PC-9 (cell line): ENCODE results near the gene GPR179. TPM values are rescaled to one million over a fixed set of nuclear protein-coding genes. Genes with fewer than 3 reads are reported as not detected.

Source experiments
- BruUV-seq: library from RNA; stranded (reverse); fragments of 400-500 nt; replicated peaks from 2 replicates; lab custom pipeline; 2021; lab: Mats Ljungman, UMichigan
- CTCF ChIA-PET: fragments of 300-600 bp; sonication (Branson Sonifier 250); formaldehyde crosslinking; loops from one replicate; lab custom pipeline; 2022; ENCODE audit warnings: antibody characterized with exemption; lab: Charles Lee
- POLR2A ChIA-PET: fragments of 300-600 bp; sonication (Branson Sonifier 250); formaldehyde crosslinking; loops from one replicate; lab custom pipeline; 2022; ENCODE audit warnings: antibody characterized with exemption; ENCODE audit not compliant: unreplicated experiment; lab: Charles Lee
- DNase-seq, 2 experiments: peaks; one replicate each; pipeline versions ENCODE4 v3.0.0 to v3.0.0-alpha.2; 2015 to 2022; ENCODE audit warnings: mixed read lengths in 1 of 2
- H2AFZ ChIP-seq: fragments of 200-600 bp; sonication (generic); 2 replicates; pipeline ENCODE4 v1.8.1; 2017; ENCODE audit warnings: antibody characterized with exemption
- H3F3A ChIP-seq: fragments of 200-600 bp; sonication (generic); 2 replicates; pipeline ENCODE4 v1.8.1; 2017; ENCODE audit warnings: antibody characterized with exemption, mild to moderate bottlenecking, low read depth; ENCODE audit not compliant: insufficient read depth
- H3K27ac ChIP-seq: fragments of 200-600 bp; sonication (generic); 2 replicates; pipeline ENCODE4 v1.6.1; 2016; ENCODE audit warnings: mixed run types
- H3K27me3 ChIP-seq: fragments of 200-600 bp; sonication (generic); 2 replicates; pipeline ENCODE4 v1.6.1; 2016; ENCODE audit warnings: low read depth, mixed run types; ENCODE audit not compliant: insufficient read depth
- H3K36me3 ChIP-seq: fragments of 200-600 bp; sonication (generic); 2 replicates; pipeline ENCODE4 v1.6.1; 2016; ENCODE audit warnings: low read depth, mixed run types
- H3K4me1 ChIP-seq: fragments of 200-600 bp; sonication (generic); replicated peaks from 2 replicates; pipeline ENCODE4 v1.6.1; 2016; ENCODE audit warnings: mixed run types; ENCODE audit not compliant: insufficient read depth
- H3K4me2 ChIP-seq: fragments of 200-600 bp; sonication (generic); 2 replicates; pipeline ENCODE4 v1.6.1; 2017; ENCODE audit warnings: mixed run types
- H3K4me3 ChIP-seq: fragments of 200-600 bp; sonication (generic); 2 replicates; pipeline ENCODE4 v1.6.1; 2016; ENCODE audit warnings: mixed run types
- H3K79me2 ChIP-seq: fragments of 200-600 bp; sonication (generic); 2 replicates; pipeline ENCODE4 v1.6.1; 2017; ENCODE audit warnings: low read depth, mixed run types
- H3K9me2 ChIP-seq: fragments of 200-600 bp; sonication (generic); 2 replicates; pipeline ENCODE4 v1.8.1; 2017; ENCODE audit warnings: mild to moderate bottlenecking; ENCODE audit not compliant: insufficient read depth
- H3K9me3 ChIP-seq: fragments of 200-600 bp; sonication (generic); 2 replicates; pipeline ENCODE4 v1.8.1; 2016; ENCODE audit warnings: low read depth; ENCODE audit not compliant: insufficient read depth
- H4K20me1 ChIP-seq: fragments of 200-600 bp; sonication (generic); 2 replicates; pipeline ENCODE4 v1.8.1; 2017; ENCODE audit not compliant: insufficient read depth
- EZH2 ChIP-seq: fragments of 200-600 bp; sonication (generic); IDR thresholded peaks from 2 replicates; pipeline ENCODE4 v1.8.0; 2017; ENCODE audit warnings: antibody characterized with exemption, low read depth
- intact Hi-C: fragments of 100-400 bp; cut with micrococcal nuclease; formaldehyde crosslinking; loops from one replicate; pipeline ENCODE4 v1.10.0; 2022; ENCODE audit not compliant: unreplicated experiment
- total RNA-seq: library from RNA; stranded (reverse); gene quantifications from 2 replicates; pipeline ENCODE4 v1.2.3, GENCODE V29; 2021
- TF ChIP-seq, protein P1 (sequence below): fragments of 200-600 bp; sonication (generic); conservative IDR thresholded peaks from 2 replicates; pipeline ENCODE4 v1.6.1; 2017; ENCODE audit warnings: mixed run types, antibody characterized with exemption, mild to moderate bottlenecking, moderate library complexity

Gene GPR179
- total RNA-seq, 1 experiment from 2014 or later: 0.57 TPM

DNA sequence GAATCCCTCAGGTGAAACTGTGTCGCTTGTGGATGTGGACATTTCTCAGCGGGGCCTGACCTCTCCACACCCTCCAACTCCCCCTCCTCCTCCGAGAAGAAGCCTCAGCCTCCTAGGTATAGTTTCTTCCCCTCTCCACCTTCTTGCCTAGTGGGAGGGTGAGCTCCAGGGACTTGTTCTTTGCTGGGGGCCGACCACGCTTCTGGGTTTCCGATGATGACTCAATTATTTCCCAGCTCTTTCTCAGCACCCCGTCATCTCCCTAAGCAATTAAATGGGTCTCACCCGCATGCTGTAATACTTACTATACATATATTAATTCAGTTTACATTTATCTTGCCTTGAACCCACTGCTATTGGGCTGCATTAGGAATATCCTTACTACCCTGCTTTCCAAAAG lies 21.0 kb upstream of the GPR179 start:
- no TSS peak for BruUV-seq
- Histone ChIP-seq H3K27me3 (no peaks in the 10 kb centered on the region), H3K9me2 (no peaks in the 10 kb centered on the region), H3K4me2 (no peak overlapping the region), H3F3A (0 out of 2 replicates have a peak, but pooled peaks cover 6% of the 10 kb centered on the region), H3K4me3 (no peak overlapping the region), H4K20me1 (no peaks in the 10 kb centered on the region), H3K4me1 (peaks cover 19% of the 10 kb centered on the region), H3K36me3 (no peaks in the 10 kb centered on the region), H3K79me2 (no peaks in the 10 kb centered on the region), H2AFZ (no peak overlapping the region), H3K27ac (no peak overlapping the region), H3K9me3 (no peaks in the 10 kb centered on the region)
- ChIA-PET POLR2A (no interaction called here), CTCF (no interaction called here)
- no peak for DNase-seq
- TF ChIP-seq, protein P1, sequence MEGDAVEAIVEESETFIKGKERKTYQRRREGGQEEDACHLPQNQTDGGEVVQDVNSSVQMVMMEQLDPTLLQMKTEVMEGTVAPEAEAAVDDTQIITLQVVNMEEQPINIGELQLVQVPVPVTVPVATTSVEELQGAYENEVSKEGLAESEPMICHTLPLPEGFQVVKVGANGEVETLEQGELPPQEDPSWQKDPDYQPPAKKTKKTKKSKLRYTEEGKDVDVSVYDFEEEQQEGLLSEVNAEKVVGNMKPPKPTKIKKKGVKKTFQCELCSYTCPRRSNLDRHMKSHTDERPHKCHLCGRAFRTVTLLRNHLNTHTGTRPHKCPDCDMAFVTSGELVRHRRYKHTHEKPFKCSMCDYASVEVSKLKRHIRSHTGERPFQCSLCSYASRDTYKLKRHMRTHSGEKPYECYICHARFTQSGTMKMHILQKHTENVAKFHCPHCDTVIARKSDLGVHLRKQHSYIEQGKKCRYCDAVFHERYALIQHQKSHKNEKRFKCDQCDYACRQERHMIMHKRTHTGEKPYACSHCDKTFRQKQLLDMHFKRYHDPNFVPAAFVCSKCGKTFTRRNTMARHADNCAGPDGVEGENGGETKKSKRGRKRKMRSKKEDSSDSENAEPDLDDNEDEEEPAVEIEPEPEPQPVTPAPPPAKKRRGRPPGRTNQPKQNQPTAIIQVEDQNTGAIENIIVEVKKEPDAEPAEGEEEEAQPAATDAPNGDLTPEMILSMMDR: no peak
- TF ChIP-seq EZH2: no peak
- intact Hi-C loops: no loop called here

DNA sequence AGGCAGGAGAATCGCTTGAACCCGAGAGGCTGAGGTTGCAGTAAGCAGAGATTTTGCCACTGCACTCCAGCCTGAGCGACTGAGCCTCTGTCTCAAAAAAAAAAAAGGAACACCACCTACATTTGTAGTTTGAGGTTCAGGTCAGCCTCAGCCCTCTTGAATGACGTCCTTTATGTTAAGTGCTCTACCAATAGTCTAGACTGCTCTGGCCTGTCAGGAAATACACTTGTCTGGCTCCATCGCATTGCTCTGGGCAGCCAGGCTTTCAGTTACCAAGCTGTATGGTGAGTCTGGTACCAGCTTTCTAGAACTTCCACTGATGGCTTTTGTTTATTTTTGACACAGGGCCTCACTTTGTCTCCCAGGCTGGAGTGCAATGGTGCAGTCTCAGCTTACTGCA lies 19.3 kb upstream of the GPR179 start:
- Histone ChIP-seq H2AFZ (no peak overlapping the region), H3K9me3 (no peaks in the 10 kb centered on the region), H3K4me2 (no peak overlapping the region), H3K79me2 (peaks cover 10% of the 10 kb centered on the region), H3K4me3 (no peak overlapping the region), H3K36me3 (no peaks in the 10 kb centered on the region), H3K27ac (no peak overlapping the region), H3K27me3 (no peaks in the 10 kb centered on the region), H3K9me2 (no peaks in the 10 kb centered on the region), H3K4me1 (peaks cover 19% of the 10 kb centered on the region), H4K20me1 (0 out of 2 replicates have a peak, but pooled peaks cover 5% of the 10 kb centered on the region), H3F3A (peaks cover 6% of the 10 kb centered on the region; the same call in 1 of the 2 replicates)
- no peak for DNase-seq
- intact Hi-C loops: no loop called here
- ChIA-PET POLR2A (no interaction called here), CTCF (no interaction called here)
- TF ChIP-seq, protein P1: no peak
- no peak for TF ChIP-seq EZH2
- no TSS peak for BruUV-seq

DNA sequence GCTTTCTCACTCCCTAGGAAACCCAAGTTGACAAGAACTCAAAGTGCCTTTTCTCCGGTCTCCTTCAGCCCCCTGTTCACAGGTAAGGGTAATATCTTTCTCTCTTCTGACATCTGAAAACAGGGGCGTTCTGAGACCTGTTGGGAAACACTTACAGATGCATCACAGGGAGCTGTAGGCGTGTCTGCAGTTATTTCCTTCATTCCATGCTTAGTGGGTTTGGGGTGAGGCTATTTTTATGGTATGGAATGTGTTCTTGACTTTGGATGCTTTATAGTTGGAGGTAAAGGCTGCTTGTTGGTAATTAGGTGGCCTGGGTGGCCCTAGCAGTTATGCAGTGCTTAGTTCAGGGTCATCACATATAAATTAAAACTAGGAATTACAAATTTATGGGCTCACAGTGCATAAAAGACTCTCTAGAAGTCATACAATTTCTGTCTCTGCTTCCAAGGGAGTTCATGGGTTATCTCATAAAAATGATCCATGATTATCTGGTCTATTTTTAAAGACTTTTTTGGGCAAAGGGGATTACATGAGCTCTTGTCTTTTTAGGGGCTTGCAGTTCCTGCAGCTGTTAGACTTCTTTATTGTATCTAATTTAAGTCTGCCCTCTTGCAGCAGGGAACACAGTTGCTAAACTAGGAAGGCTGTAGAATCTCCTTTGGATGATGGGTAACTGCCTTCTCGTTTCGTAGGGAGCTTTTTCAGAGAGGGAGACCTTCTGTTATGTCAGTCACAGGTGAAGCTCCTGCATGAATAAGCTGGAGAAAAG lies 18.1 kb upstream of the GPR179 start:
- Histone ChIP-seq H3K4me3 (no peak overlapping the region), H3K9me2 (no peaks in the 10 kb centered on the region), H4K20me1 (0 out of 2 replicates have a peak, but pooled peaks cover 7% of the 10 kb centered on the region), H3K27ac (peak overlapping the region; percentile 46), H3K79me2 (peaks cover 21% of the 10 kb centered on the region), H3K4me2 (peak overlapping the region; percentile 37), H2AFZ (no peak overlapping the region), H3K4me1 (peaks cover 19% of the 10 kb centered on the region), H3K9me3 (no peaks in the 10 kb centered on the region), H3F3A (peaks cover 6% of the 10 kb centered on the region; the same call in 1 of the 2 replicates), H3K36me3 (no peaks in the 10 kb centered on the region), H3K27me3 (no peaks in the 10 kb centered on the region)
- no TSS peak for BruUV-seq
- intact Hi-C loops: no loop called here
- DNase-seq: peak; percentile 12 to 84
- CTCF ChIA-PET: interaction anchor here (1.5 kb wide), 1 partner anchor 13 kb away, joined by 4 read pairs; no protein-coding TSS in a partner anchor
- no peak for TF ChIP-seq EZH2
- TF ChIP-seq, protein P1: no peak
- POLR2A ChIA-PET: interaction anchor here (0.6 kb wide), 1 partner anchor 1089 kb away, joined by 16 read pairs; the partner anchor contains the start of gene MED1
